ENCODE measurements around the gene ORC5. TPM values are rescaled to one million over a fixed set of nuclear protein-coding genes. Genes with fewer than 3 reads are reported as not detected.
"Not testable (repeated sequence)": the region's sequence is repeated elsewhere in the genome, so short reads cannot be mapped to it uniquely, and the experiment has no call there.

ORC5 gene
- polyA plus RNA-seq, 3 donors = 5.2 to 13.4 (median 6.7) TPM

DNA sequence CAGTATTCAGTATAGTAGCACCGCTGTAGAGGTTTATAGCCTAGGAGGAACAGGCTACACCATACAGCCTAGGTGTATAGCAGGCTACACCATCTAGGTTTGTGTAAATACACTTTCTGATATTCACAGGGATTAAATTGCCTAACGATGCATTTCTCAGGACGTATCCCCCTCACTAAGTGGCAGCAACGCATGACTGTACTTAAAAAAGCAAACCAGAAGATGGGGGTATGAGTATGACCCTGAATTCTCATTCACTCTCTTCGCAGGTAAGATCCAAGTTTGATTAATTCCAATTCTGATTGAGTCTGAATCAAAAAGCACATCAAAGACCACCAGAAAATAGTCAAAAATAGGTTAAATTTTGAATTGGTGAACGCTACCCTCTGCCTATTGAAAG, 972 bp downstream of the ORC5 start:
- 24 to 38% (median 28%) methylated on average over 6 of the region's 6 CpGs for WGBS, 3 donors
- no peak overlapping the region for H3K27ac ChIP-seq (ENCODE audit: low read depth, low read length)

DNA sequence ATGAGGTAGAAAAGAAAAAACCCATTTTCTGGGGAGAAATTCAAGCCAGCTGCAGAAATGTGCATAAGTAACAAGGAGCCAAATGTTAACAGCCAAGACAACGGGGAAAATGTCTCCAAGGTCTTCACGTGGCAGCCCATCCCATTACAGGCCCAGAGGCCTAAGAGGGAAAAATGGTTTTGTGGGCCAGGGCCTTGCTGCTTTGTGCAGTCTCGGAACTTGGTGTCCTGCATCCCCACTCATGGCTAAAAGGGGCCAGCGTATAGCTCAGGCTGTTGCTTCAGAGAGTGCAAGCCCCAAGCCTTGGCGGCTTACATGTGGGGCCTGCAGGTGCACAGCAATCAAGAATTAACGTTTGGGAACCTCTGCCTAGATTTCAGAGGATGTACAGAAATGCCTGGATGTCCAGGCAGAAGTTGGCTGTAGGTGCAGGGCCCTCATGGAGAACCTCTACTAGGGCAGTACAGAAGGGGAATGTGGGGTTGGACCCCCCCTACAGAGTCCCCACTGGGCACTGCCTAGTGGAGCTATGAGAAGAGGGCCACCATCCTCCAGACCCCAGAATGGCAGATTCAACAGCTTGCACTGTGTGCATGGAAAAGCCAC, 9.0 kb downstream of the ORC5 start:
- WGBS, 3 donors = 83 to 97% (median 89%) methylated on average over 6 of the region's 6 CpGs
- H3K27ac ChIP-seq (ENCODE audit: low read depth, low read length) = no peak overlapping the region

DNA sequence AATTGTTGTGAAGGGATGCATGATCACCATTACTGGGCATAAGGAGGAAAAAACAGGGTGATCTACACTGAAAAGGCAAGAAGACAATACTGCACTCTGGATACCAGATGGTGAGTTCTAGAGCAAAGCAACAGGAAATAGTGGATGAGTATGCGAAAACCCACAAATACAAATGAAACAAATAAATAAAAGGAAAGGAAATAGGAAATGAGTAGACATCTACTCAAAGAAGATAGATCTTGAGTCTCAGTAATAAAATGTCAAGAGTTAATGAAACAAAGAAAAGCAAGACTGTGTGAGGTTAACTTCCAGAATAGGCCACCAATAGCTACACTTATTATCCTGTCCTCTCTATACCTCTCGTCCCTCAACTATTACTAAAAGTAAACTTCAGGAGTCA, 11.7 kb downstream of the ORC5 start:
- no peak overlapping the region for H3K27ac ChIP-seq (ENCODE audit: low read depth, low read length)
- WGBS, 3 donors = 93 to 98% (median 94%) methylated on average over 2 of the region's 2 CpGs

DNA sequence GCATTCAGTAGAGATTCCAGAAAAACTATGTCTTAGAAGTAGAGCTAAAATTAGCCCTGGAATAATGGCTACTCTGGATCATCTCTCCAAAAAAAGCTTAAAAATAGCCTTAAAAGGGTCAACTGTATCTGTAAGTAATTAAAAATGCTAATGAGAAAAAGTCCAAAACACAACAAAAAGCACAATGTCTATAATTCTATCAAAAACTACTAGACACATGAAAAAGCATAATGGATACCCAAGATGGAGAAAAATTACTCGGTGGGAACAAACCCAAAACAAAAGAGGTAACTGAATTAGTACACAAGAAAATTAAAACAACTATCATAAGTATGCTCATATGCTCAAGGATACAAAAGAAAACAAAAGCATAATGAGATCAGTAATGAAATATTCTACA, 15.4 kb downstream of the ORC5 start:
- no peak overlapping the region for H3K27ac ChIP-seq (ENCODE audit: low read depth, low read length)
- 95 to 98% (median 97%) methylated on average over 1 of the region's 1 CpG for WGBS, 3 donors

DNA sequence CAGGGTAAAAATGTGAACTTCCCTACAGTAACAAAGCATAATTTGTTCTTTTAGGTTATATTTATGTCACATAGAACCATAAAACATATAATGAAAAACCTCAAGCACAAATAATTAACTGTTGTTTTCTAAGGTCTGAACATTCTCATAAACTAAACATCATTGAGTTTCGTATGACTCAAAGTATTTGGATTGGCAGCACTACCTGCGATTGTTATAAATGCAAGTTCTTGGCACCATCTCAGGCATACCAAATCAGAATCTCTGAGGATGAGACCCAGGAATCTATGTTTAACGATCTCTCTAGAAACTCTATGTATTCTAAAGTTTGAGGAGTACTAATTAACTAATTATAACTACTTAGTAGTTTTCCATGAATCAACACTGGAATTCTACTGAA, 22.5 kb downstream of the ORC5 start:
- no peak overlapping the region for H3K27ac ChIP-seq (ENCODE audit: low read depth, low read length)
- WGBS, 3 donors = 51 to 68% (median 58%) methylated on average over 3 of the region's 3 CpGs

DNA sequence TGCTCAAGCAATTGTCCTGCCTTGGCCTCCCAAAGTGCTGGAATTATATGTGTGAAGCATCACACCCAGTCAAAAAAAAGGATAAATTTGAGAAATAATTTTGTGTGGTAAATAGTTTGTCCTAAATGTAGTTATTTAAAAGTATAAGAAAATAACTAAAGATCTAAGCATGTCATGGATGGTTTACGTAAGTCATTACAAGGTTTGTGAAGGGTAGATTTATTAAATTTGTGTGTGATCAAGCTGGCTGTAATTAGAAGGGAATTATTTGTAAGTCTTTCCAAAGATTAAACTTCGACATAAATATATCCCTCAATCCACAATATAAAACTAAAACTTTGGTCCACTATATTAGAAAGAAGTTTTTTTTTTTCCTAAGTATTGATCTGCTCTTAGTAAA, 28.6 kb downstream of the ORC5 start:
- no peak overlapping the region for H3K27ac ChIP-seq (ENCODE audit: low read depth, low read length)
- 97 to 99% (median 97%) methylated on average over 2 of the region's 2 CpGs for WGBS, 3 donors

DNA sequence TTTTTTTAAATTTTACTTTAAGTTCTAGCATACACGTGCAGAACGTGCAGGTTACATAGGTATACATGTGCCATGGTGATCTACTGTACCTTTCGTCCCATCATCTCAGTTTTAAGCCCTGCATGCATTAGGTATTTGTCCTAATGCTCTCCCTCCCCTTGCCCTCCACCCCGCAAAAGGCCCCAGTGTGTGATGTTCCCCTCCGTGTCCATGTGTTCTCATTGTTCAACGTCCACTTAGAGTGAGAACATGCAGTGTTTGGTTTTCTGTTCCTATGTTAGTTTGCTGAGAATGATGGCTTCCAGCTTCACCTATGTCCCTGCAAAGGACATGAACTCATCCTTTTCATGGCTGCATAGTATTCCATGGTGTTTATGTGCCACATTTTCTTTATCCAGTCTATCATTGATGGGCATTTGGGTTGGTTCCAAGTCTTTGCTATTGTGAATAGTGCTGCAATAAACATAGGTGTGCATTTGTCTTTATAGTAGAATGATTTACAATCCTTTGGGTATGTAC, 30.2 kb downstream of the ORC5 start:
- WGBS, 3 donors = 97 to 98% (median 97%) methylated on average over 6 of the region's 6 CpGs
- H3K27ac ChIP-seq (ENCODE audit: low read depth, low read length) = not testable (repeated sequence)

DNA sequence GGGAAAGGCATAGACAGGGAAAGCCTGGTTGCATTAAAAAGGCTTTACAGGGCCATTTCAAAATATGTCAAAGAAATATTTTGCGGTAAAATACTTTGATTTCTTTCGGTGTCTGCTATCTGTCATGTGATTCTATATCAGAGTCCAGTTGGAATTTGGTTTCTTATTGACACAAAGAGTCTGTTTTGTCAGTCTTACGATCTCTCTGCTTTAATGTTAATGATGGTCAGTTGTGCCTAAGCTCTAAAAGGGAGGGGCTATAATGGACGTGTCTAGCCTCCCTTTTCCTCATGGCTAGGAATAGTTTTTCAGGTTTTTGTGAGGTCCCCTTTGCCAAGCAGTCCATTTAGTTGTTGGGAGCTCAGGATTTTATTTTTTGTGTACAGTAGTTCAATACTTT, 31.5 kb downstream of the ORC5 start:
- 77 to 81% (median 80%) methylated on average over 4 of the region's 4 CpGs for WGBS, 3 donors
- H3K27ac ChIP-seq (ENCODE audit: low read depth, low read length) = no peak overlapping the region

DNA sequence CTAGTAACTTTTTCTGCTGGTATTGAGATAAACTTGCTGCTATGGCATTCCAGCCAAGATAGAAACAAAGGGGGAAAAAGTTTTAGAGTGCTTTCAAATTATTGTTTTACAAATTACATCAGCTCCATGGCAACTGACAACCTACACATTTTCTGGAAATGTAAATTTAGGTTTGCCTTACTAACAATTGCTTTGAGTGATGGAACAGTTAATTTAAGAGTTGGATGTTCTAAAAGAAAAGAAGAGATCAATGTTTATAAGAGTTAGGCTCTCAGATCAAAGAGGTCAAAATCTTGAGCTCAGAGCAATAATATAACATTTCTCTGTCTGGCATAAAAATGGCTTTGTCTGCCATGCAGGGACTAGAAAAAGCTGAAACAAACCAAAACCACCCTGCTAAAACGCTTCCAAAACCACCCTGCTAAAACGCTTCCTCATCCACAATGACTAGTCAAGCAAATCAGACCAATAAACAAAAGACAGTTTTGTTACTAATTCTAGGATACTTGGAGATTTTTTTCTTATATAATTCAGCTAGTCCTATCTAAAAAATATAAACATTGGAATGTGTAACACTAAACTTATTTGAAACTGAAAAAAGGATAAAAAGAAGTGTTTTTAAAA, 32.3 kb downstream of the ORC5 start:
- WGBS, 3 donors = 46 to 83% (median 48%) methylated on average over 2 of the region's 2 CpGs
- no peak overlapping the region for H3K27ac ChIP-seq (ENCODE audit: low read depth, low read length)

DNA sequence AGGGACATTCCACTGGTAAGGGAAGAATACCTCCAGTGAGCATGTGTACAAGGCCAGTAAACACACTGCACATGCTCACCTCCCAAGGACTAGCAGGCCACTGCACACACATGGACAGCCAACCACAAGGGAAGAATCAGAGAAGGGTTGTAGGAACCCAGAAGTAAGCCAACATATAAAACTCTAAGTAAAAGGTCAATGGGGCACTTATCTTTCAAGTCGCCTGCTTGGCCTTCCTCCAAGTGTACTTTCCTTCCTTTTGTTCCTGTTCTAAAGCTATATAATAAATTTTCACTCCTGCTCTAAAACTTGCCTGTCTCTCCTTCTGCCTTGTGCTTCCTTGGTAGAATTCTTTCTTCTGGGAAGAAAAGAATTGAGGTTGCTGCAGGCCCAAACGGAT, 33.0 kb downstream of the ORC5 start:
- 57 to 69% (median 64%) methylated on average over 2 of the region's 2 CpGs for WGBS, 3 donors
- no peak overlapping the region for H3K27ac ChIP-seq (ENCODE audit: low read depth, low read length)

DNA sequence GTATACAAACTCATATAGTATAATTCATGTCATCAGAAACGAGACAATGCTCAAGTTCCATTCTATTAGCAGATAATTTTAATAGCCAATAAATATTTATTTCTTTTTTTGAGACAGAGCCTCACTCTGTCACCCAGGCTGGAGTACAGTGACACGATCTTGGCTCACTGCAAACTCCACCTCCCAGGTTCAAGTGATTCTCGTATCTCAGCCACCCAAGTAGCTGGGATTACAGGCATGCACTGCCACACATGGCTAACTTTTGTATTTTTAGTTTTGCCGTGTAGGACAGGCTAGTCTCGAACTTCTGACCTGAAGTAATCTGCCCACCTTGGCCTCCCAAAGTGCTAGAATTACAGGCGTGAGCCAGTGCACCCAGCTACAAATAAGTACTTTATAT, 45.7 kb downstream of the ORC5 start:
- H3K27ac ChIP-seq (ENCODE audit: low read depth, low read length) = no peak overlapping the region
- 75 to 83% (median 79%) methylated on average over 6 of the region's 6 CpGs for WGBS, 3 donors

DNA sequence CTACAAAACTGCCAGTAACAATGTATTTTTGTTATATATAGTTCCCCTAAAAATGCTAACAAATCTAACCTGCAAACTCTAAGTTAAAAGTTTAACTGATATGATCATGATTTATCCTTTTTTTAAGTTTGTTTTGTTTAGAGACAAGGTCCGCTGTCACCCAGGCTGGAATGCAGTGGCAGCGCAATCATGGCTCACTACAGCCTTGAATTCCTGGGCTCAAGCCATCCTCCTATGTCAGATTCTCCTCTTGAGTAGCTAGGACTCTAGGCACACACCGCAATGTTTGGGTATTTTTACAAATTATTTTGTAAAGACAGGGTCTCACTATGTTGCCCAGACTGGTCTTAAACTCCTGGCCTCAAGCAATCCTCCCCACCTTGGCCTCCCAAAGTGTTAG, 46.6 kb downstream of the ORC5 start:
- no peak overlapping the region for H3K27ac ChIP-seq (ENCODE audit: low read depth, low read length)
- 79 to 97% (median 96%) methylated on average over 3 of the region's 3 CpGs for WGBS, 3 donors

DNA sequence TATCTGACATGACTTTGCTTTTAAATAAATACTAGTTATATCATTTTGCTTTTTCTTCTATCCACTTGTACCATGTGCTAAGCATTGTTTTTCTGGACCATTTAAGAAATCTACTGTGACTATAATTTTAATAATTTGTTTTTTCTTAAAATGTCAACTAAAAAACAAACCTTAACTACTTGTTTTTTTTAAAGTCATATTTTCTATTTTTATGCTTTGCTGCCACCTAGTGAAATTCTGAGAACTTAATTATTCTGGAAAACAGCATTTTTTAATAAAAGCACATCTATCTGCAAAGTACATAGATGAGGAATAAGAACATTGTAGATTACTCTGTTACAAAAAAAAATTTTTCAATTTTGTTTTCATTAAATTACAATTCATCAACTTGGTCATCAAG, 47.4 kb downstream of the ORC5 start:
- H3K27ac ChIP-seq (ENCODE audit: low read depth, low read length) = no peak overlapping the region

DNA sequence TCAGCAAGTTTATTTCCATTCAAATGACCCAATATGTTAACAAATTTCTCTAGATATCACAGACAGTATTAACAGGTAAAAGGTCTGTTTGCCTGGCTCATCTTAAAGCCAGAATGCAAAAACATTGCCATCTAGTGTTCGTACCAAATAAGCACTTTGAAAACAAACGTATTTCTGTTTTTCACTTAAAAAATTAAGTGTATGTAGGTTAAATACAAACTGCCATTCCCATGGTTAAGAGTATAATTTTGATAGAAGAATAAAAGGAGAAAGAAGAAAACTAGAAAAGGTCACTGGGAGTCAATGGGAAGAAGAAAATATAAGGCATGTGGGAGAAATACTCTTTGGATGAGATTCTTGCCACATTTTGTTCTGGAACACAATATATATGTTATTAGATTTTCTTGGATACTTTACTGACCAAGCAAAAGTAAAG, 51.0 kb downstream of the ORC5 start:
- no peak overlapping the region for H3K27ac ChIP-seq (ENCODE audit: low read depth, low read length)
- 26 to 48% (median 39%) methylated on average over 2 of the region's 2 CpGs for WGBS, 3 donors

DNA sequence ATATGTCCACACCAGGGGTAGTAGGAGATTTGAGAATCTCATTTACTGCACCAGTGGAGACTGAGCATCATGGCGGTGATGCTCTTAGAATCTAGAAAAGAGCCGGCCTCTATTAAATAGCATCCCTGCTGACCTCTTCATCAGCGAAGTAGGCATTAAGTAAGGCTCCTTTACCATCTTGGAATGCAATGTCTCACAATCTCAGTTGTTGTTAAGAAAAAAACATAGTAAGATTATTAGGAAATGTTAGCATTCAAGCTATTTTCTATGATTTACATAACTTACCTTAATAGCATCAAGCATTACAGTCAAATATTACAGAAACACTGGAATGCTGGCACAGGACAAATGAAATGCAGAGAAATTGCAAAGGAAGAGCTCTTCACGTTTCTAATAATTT, 54.5 kb downstream of the ORC5 start:
- H3K27ac ChIP-seq (ENCODE audit: low read depth, low read length) = no peak overlapping the region
- WGBS, 3 donors = 68 to 79% (median 77%) methylated on average over 4 of the region's 4 CpGs

DNA sequence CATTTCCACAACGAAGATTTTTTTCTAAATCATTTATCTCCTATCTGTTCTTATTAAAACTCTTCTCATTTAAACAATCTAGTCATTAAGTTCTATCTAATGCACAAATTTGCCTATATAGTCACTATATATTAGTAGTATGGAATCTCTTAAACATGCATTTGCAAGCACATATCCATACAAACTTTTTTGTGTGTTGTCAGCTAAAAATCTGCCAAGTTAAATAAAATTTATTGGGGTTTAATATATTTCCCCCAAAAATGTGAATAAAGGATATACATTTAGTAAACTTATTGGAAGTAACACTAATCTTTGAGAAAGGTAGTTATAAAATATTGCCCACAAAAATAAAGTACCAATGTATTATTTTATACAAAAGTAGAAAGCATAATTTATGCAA, 55.3 kb downstream of the ORC5 start:
- 84 to 92% (median 90%) methylated on average over 1 of the region's 1 CpG for WGBS, 3 donors
- no peak overlapping the region for H3K27ac ChIP-seq (ENCODE audit: low read depth, low read length)

DNA sequence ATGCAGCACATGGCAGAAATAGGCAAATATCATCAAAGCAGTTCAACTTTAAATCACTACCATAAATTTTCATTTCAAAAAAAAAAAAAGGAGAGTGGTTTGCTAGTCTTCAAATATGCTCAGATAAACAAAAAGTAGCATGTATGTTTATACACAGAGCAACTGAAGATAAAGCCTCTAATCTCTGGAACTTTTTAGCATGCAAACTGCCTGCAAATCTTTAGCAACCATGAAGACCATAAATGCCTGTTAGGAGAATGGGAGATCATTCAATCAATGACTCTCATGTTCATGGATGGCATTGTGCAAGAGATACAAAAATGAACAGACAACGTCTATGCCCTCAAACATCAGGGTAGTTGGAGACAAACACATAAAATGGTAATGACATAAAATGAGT, 57.3 kb downstream of the ORC5 start:
- no peak overlapping the region for H3K27ac ChIP-seq (ENCODE audit: low read depth, low read length)
- WGBS, 3 donors = 84 to 92% (median 86%) methylated on average over 1 of the region's 1 CpG

DNA sequence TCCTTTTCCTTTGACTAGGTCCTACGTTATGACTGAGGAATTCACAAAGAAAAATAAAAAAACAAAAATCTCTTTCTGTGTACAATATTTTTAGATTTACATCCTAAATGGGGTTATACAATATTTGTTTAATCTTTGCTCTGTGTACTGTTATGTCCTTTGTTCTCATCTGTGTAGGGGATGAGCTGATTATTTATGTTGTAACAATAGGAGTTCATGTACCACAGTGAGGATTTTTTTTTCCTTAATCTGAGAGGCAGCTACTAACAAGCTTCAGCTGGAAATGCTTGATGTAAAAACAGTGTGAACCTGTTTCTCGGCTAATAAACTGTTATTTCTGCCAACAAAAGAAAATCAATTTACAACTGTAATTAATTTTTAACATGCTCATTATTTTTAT, 58.0 kb downstream of the ORC5 start:
- no peak overlapping the region for H3K27ac ChIP-seq (ENCODE audit: low read depth, low read length)
- 74 to 90% (median 87%) methylated on average over 2 of the region's 2 CpGs for WGBS, 3 donors

DNA sequence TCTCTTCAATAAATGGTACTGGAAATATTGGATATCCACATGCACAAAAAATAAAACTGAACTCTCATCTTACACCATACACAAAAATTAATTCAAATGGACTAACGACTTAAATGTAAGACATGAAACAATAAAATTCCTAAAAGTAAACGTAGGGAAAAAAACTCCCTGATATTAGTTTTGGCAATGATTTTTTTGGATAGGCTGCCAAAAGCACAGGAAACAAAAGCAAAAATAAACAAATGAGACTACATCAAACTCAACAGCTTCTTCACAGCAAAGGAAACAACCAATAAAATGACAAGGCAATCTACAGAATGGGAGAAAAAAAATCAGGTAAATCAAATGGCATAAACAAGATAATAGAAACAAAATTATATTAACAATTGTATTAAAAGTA, 65.7 kb downstream of the ORC5 start:
- no peak overlapping the region for H3K27ac ChIP-seq (ENCODE audit: low read depth, low read length)
- 45 to 62% (median 46%) methylated on average over 2 of the region's 2 CpGs for WGBS, 3 donors

DNA sequence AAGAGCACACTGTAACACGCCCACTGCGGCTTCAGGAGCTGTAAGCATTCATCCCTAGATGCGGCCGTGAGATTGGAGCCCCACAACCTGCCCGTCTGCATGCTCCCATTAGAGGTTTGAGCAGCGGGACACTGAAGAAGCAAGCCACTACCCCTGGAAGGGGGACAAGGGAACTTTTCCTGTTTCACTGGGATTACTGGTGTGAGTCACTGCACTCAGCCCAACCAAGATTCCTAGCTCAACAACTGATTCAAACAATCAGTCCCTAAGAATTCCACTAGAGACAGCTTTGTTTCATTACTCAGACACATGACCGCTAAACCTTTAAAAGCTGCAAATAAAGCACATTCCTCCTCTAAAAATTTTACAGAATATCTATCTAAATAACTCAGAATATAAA, 69.8 kb downstream of the ORC5 start:
- H3K27ac ChIP-seq (ENCODE audit: low read depth, low read length) = no peak overlapping the region
- 78 to 93% (median 87%) methylated on average over 7 of the region's 7 CpGs for WGBS, 3 donors

All from adipose tissue (tissue), 3 donors.